H1 (cell line): ENCODE results near the gene VGLL1.

Experiments
- CEBPB ChIP-seq: IDR thresholded peaks from 2 replicates; pipeline ENCODE4 v1.6.1; 2012; ENCODE audit warnings: low read depth, low read length
- NANOG ChIP-seq: IDR thresholded peaks from 2 replicates; pipeline ENCODE4 v1.6.1; 2011; ENCODE audit warnings: low read length, low read depth, mild to moderate bottlenecking, inconsistent platforms; ENCODE audit not compliant: insufficient read depth, poor library complexity, severe bottlenecking
- PHF8 ChIP-seq: fragments of 200-600 bp; sonication (generic); conservative IDR thresholded peaks from 2 replicates; pipeline ENCODE4 v1.7.1; 2012; ENCODE audit warnings: low read depth, mild to moderate bottlenecking, inconsistent platforms, low read length, moderate library complexity
- POLR2A ChIP-seq, 2 experiments: IDR thresholded peaks; 1 replicate in 1 of 2; 2 replicates in 1 of 2; pipeline ENCODE4 v1.6.1; 2011; ENCODE audit warnings: low read depth in 2 of 2, low read length in 2 of 2, mild to moderate bottlenecking in 2 of 2; ENCODE audit errors: control extremely low read depth in 1 of 2
- RFX5 ChIP-seq: IDR thresholded peaks from 2 replicates; pipeline ENCODE4 v1.6.1; 2011; ENCODE audit warnings: low read depth, low read length, improper control_type of control experiment, borderline replicate concordance
- RXRA ChIP-seq: IDR thresholded peaks from 2 replicates; pipeline ENCODE4 v1.6.1; 2011; ENCODE audit warnings: low read depth, mild to moderate bottlenecking, low read length, moderate library complexity; ENCODE audit not compliant: insufficient read depth
- SIX5 ChIP-seq: IDR thresholded peaks from 2 replicates; pipeline ENCODE4 v1.6.1; 2011; ENCODE audit warnings: mild to moderate bottlenecking, low read depth, low read length
- SUZ12 ChIP-seq: fragments of 200-600 bp; sonication (generic); IDR thresholded peaks from 2 replicates; pipeline ENCODE4 v1.6.1; 2012; ENCODE audit warnings: mild to moderate bottlenecking, inconsistent platforms, low read length, moderate library complexity, mixed read lengths
- TAF1 ChIP-seq: IDR thresholded peaks from 2 replicates; pipeline ENCODE4 v1.6.1; 2011; ENCODE audit warnings: mild to moderate bottlenecking, low read depth, low read length
- TF ChIP-seq, protein P1 (sequence below), 3 experiments: IDR thresholded peaks; 1 replicate in 2 of 3; 2 replicates in 1 of 3; pipeline versions ENCODE4 v1.5.1 to v1.6.1; 2011; ENCODE audit warnings: low read length in 3 of 3, mild to moderate bottlenecking in 3 of 3, inconsistent platforms in 2 of 3, low read depth in 1 of 3, moderate library complexity in 1 of 3; ENCODE audit not compliant: insufficient read depth in 1 of 3; ENCODE audit errors: control extremely low read depth in 1 of 3
- TF ChIP-seq, protein P2 (sequence below): IDR thresholded peaks from 2 replicates; pipeline ENCODE4 v1.6.1; 2011; ENCODE audit warnings: low read depth, mild to moderate bottlenecking, low read length; ENCODE audit not compliant: insufficient read depth

DNA sequence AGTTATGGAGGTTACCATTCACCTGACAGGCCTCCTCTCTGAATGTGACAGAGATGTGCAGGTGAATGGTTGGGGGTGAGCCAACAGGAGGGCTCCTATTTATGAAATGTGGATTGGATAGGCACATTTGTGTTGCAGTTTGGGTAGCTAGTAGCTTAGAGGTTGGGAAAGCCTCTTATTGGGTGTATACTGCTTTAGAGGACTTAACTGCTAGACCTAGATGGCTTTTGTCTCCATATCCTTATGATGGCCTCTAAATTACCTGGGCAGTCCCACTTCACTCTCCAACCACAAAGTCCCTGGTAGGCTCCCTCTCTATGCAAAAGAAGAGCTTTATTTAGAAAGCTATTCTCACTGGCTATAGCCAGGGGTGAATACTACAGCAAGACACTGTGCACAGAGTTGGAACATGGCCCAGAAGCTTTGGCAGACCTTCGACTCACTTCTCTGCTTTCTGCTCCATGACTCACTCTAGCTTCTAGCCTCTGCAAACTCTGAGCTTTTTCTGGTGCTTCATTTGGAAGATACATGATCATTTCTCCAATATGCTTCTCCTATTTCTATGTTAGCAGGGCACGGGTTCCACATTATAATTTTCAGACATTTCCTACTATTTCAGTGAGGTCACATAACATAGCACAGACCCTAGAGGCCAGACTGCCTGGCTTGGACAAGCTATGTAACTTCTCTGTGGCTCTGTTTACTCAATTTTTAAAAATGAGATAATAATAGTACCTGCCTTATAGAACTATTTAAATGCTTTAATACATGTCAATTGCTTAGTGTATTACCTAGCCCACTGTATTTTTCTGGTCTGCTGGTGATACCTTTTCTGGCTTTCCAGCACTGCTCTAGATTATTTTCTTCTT, 6.0 kb upstream of the VGLL1 start:
- TF ChIP-seq, protein P1, sequence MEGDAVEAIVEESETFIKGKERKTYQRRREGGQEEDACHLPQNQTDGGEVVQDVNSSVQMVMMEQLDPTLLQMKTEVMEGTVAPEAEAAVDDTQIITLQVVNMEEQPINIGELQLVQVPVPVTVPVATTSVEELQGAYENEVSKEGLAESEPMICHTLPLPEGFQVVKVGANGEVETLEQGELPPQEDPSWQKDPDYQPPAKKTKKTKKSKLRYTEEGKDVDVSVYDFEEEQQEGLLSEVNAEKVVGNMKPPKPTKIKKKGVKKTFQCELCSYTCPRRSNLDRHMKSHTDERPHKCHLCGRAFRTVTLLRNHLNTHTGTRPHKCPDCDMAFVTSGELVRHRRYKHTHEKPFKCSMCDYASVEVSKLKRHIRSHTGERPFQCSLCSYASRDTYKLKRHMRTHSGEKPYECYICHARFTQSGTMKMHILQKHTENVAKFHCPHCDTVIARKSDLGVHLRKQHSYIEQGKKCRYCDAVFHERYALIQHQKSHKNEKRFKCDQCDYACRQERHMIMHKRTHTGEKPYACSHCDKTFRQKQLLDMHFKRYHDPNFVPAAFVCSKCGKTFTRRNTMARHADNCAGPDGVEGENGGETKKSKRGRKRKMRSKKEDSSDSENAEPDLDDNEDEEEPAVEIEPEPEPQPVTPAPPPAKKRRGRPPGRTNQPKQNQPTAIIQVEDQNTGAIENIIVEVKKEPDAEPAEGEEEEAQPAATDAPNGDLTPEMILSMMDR (IDR thresholded peaks at IDR 0.05; ENCODE audit: control extremely low read depth in 1 of 3, insufficient read depth in 1 of 3, low read depth in 1 of 3, low read length in 3 of 3) = no peak
- TF ChIP-seq PHF8 (no peak), RFX5 (no peak), RXRA (no peak), NANOG (no peak), SIX5 (no peak), POLR2A (IDR thresholded peaks at IDR 0.05; ENCODE audit: control extremely low read depth in 1 of 2, low read depth in 2 of 2, low read length in 2 of 2) (no peak), CEBPB (no peak), TAF1 (no peak), SUZ12 (no peak)
- TF ChIP-seq, protein P2, sequence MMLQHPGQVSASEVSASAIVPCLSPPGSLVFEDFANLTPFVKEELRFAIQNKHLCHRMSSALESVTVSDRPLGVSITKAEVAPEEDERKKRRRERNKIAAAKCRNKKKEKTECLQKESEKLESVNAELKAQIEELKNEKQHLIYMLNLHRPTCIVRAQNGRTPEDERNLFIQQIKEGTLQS = no peak
